ENCODE data around the gene UBE2G1.

Gene UBE2G1

DNA sequence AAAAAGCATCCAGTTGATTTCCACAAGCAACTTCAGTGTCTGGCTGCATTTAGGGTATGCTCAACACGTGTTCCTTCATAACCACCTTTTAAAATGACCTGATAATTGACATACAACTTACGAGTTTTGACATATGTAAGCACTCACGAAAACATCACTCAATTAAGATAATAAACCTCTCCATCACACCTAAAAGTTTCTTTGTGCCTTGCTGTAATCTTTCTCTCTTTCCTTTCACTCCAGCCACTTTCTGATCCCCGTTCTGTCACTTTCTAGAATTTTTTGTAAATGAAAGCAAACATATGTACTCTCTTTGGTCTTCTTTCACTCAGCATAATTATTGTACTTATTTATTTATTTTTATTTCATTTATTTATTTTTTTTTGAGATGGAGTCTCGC is 20.7 kb upstream of the UBE2G1 start:
- no peak overlapping the region for H3K27ac ChIP-seq (ENCODE audit: low read length)
- TF ChIP-seq, protein P1, sequence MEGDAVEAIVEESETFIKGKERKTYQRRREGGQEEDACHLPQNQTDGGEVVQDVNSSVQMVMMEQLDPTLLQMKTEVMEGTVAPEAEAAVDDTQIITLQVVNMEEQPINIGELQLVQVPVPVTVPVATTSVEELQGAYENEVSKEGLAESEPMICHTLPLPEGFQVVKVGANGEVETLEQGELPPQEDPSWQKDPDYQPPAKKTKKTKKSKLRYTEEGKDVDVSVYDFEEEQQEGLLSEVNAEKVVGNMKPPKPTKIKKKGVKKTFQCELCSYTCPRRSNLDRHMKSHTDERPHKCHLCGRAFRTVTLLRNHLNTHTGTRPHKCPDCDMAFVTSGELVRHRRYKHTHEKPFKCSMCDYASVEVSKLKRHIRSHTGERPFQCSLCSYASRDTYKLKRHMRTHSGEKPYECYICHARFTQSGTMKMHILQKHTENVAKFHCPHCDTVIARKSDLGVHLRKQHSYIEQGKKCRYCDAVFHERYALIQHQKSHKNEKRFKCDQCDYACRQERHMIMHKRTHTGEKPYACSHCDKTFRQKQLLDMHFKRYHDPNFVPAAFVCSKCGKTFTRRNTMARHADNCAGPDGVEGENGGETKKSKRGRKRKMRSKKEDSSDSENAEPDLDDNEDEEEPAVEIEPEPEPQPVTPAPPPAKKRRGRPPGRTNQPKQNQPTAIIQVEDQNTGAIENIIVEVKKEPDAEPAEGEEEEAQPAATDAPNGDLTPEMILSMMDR (IDR thresholded peaks at IDR 0.05; ENCODE audit: borderline replicate concordance, extremely low read depth, low read length, poor library complexity, severe bottlenecking): no peak
- no peak for TF ChIP-seq EZH2 (IDR thresholded peaks at IDR 0.05; ENCODE audit: borderline replicate concordance, low read depth, low read length, severe bottlenecking)
- H3K27me3 ChIP-seq (ENCODE audit: insufficient read depth, low read length, poor library complexity): no peaks in the 10 kb centered on the region
- no peak overlapping the region for H3K4me2 ChIP-seq (ENCODE audit: insufficient read depth, low read length)
- no peak overlapping the region for H3K4me3 ChIP-seq (ENCODE audit: low read depth in 1 of 2, low read length in 2 of 2)
- no peak overlapping the region for H2AFZ ChIP-seq (ENCODE audit: low read depth, low read length)
- no peak for DNase-seq
- H4K20me1 ChIP-seq (ENCODE audit: insufficient read depth, low read length): no peaks in the 10 kb centered on the region
- H3K4me1 ChIP-seq (ENCODE audit: insufficient read depth, low read length): no peaks in the 10 kb centered on the region
- H3K79me2 ChIP-seq (ENCODE audit: insufficient read depth, low read length): no peaks in the 10 kb centered on the region
- H3K36me3 ChIP-seq (ENCODE audit: insufficient read depth, low read length): no peaks in the 10 kb centered on the region
- H3K9me3 ChIP-seq (ENCODE audit: insufficient read depth, low read length, severe bottlenecking): no peaks in the 10 kb centered on the region
- no peak overlapping the region for H3K9ac ChIP-seq (ENCODE audit: low read depth, low read length)
- no peak for ATAC-seq (ENCODE audit: insufficient read depth, low read depth)

DNA sequence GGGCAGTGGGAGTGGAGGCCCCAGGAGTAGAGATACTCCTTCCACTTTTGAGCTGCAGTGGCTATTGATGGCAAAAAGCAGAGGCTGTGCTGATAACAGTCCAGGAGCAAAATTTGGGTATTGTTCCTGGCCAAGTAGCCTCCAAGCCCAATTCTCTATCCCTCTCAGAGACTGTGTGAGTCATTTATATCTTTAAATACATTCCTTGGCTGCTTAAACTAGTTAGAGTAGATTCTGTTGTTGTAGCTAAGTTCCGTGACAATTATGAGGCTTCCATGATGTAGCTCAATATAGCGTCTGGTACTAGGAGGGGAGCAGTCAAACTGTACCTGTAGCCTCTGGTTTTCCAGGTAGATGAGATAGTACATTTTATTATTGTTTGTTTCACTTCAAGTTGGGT is 19.9 kb upstream of the UBE2G1 start:
- Histone ChIP-seq H3K36me3 (ENCODE audit: insufficient read depth, low read length) (no peaks in the 10 kb centered on the region), H3K27ac (ENCODE audit: low read length) (no peak overlapping the region), H4K20me1 (ENCODE audit: insufficient read depth, low read length) (no peaks in the 10 kb centered on the region), H3K9me3 (ENCODE audit: insufficient read depth, low read length, severe bottlenecking) (no peaks in the 10 kb centered on the region), H3K4me1 (ENCODE audit: insufficient read depth, low read length) (no peaks in the 10 kb centered on the region), H3K4me2 (ENCODE audit: insufficient read depth, low read length) (no peak overlapping the region), H3K9ac (ENCODE audit: low read depth, low read length) (no peak overlapping the region), H3K79me2 (ENCODE audit: insufficient read depth, low read length) (no peaks in the 10 kb centered on the region), H3K27me3 (ENCODE audit: insufficient read depth, low read length, poor library complexity) (no peaks in the 10 kb centered on the region), H2AFZ (ENCODE audit: low read depth, low read length) (no peak overlapping the region), H3K4me3 (ENCODE audit: low read depth in 1 of 2, low read length in 2 of 2) (no peak overlapping the region)
- TF ChIP-seq, protein P1 (IDR thresholded peaks at IDR 0.05; ENCODE audit: borderline replicate concordance, extremely low read depth, low read length, poor library complexity, severe bottlenecking): no peak
- TF ChIP-seq EZH2 (IDR thresholded peaks at IDR 0.05; ENCODE audit: borderline replicate concordance, low read depth, low read length, severe bottlenecking): no peak
- DNase-seq (no peak), ATAC-seq (ENCODE audit: insufficient read depth, low read depth) (no peak)

DNA sequence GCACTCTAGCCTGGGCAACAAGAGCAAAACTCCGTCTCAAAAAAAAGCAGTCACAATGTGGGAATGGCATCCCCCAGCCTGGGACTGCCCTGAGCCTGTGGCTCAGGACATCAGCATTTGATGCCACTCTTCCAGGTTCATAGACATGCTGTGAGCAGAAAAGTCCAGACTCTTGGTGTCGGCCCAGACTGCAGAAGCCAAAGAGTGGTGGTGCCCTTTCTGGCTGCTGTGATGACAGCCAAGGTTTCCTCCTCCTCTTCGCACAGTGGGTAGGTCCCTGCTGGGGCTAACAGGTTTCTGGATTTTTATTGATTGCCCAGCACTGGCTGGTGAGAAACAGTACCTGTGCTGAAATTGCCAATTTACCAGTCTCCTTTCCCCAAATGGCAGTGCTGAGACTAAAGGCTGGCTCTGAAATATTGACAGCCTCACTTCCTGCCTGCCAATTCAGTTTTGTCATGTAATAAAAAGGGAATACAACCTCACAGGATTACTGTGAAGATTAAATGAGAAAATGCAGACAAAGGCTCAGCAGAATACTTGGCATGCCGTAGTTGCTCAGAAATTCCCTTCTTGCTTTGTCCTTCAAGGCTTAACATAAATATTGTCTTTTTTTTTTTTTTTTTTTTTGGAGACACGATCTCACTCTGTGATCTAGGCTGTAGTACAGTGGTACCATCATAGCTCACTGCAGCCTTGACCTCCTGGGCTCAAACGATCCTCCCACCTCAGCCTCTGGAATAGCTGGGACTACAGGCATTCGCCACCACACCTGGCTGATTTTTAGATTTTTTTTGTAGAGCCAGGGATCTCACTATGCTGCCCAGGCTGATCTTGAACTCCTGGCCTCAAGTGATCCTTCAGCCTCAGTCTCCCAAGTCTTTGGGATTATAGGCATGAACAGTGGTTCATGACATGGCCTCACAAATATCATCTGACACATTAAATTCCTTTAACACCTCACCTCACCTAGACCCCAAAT is 15.5 kb upstream of the UBE2G1 start:
- H3K4me2 ChIP-seq (ENCODE audit: insufficient read depth, low read length): no peak overlapping the region
- no peak for DNase-seq
- no peak overlapping the region for H3K27ac ChIP-seq (ENCODE audit: low read length)
- no peaks in the 10 kb centered on the region for H3K79me2 ChIP-seq (ENCODE audit: insufficient read depth, low read length)
- peaks cover 3% of the 10 kb centered on the region; the same call in 1 of the 2 replicates for H3K4me1 ChIP-seq (ENCODE audit: insufficient read depth, low read length)
- no peaks in the 10 kb centered on the region for H3K9me3 ChIP-seq (ENCODE audit: insufficient read depth, low read length, severe bottlenecking)
- H4K20me1 ChIP-seq (ENCODE audit: insufficient read depth, low read length): no peaks in the 10 kb centered on the region
- no peak overlapping the region for H3K4me3 ChIP-seq (ENCODE audit: low read depth in 1 of 2, low read length in 2 of 2)
- H3K9ac ChIP-seq (ENCODE audit: low read depth, low read length): no peak overlapping the region
- no peak for TF ChIP-seq EZH2 (IDR thresholded peaks at IDR 0.05; ENCODE audit: borderline replicate concordance, low read depth, low read length, severe bottlenecking)
- TF ChIP-seq, protein P1 (IDR thresholded peaks at IDR 0.05; ENCODE audit: borderline replicate concordance, extremely low read depth, low read length, poor library complexity, severe bottlenecking): no peak
- H2AFZ ChIP-seq (ENCODE audit: low read depth, low read length): no peak overlapping the region
- no peaks in the 10 kb centered on the region for H3K27me3 ChIP-seq (ENCODE audit: insufficient read depth, low read length, poor library complexity)
- no peak for ATAC-seq (ENCODE audit: insufficient read depth, low read depth)
- H3K36me3 ChIP-seq (ENCODE audit: insufficient read depth, low read length): no peaks in the 10 kb centered on the region

All from DND-41 (cell line).